KMS-11 (cell line): ENCODE results near the gene USPL1.

Source experiments
- H2AFZ ChIP-seq: fragments of 200-600 bp; sonication (generic); 2 replicates; pipeline ENCODE4 v1.6.1; 2016; ENCODE audit warnings: antibody characterized with exemption, mixed run types, low read depth
- H3K27ac ChIP-seq: fragments of 200-600 bp; sonication (generic); 2 replicates; pipeline ENCODE4 v1.6.1; 2016; ENCODE audit warnings: mild to moderate bottlenecking, mixed run types
- H3K27me3 ChIP-seq: fragments of 200-600 bp; sonication (generic); 2 replicates; pipeline ENCODE4 v1.6.1; 2017; ENCODE audit warnings: mild to moderate bottlenecking, low read depth, mixed run types, moderate library complexity; ENCODE audit not compliant: insufficient read depth
- H3K36me3 ChIP-seq: fragments of 200-600 bp; sonication (generic); 2 replicates; pipeline ENCODE4 v1.6.1; 2017; ENCODE audit warnings: mild to moderate bottlenecking, mixed run types; ENCODE audit not compliant: insufficient read depth
- H3K4me1 ChIP-seq: fragments of 200-600 bp; sonication (generic); 2 replicates; pipeline ENCODE4 v1.6.1; 2016; ENCODE audit warnings: mild to moderate bottlenecking, low read depth, mixed run types; ENCODE audit not compliant: poor library complexity, severe bottlenecking
- H3K4me2 ChIP-seq: fragments of 200-600 bp; sonication (generic); 2 replicates; pipeline ENCODE4 v1.7.0; 2016; ENCODE audit warnings: mild to moderate bottlenecking, mixed run types
- H3K4me3 ChIP-seq: fragments of 200-600 bp; sonication (generic); IDR thresholded peaks from 2 replicates; pipeline ENCODE4 v1.6.1; 2017; ENCODE audit warnings: low read depth, low read length, mixed read lengths; ENCODE audit not compliant: insufficient read depth
- H3K79me2 ChIP-seq: fragments of 200-600 bp; sonication (generic); 2 replicates; pipeline ENCODE4 v1.6.1; 2016; ENCODE audit warnings: low read depth, mixed run types; ENCODE audit not compliant: insufficient read depth
- H3K9ac ChIP-seq: fragments of 200-600 bp; sonication (generic); 2 replicates; pipeline ENCODE4 v1.6.1; 2016; ENCODE audit warnings: mild to moderate bottlenecking, mixed run types
- H4K20me1 ChIP-seq: fragments of 200-600 bp; sonication (generic); 2 replicates; pipeline ENCODE4 v1.6.1; 2016; ENCODE audit warnings: mild to moderate bottlenecking, mixed run types; ENCODE audit not compliant: insufficient read depth
- TF ChIP-seq, protein P1 (sequence below): fragments of 200-600 bp; sonication (generic); conservative IDR thresholded peaks from 2 replicates; pipeline ENCODE4 v1.6.1; 2017; ENCODE audit warnings: low read depth, mild to moderate bottlenecking, antibody characterized with exemption, low read length, moderate library complexity, mixed read lengths

The USPL1 gene

GRCh38 chr13:30615866-30616541, 1.7 kb upstream of the USPL1 start:
- no peaks in the 10 kb centered on the region for H3K27me3 ChIP-seq
- H3K27ac ChIP-seq = peak overlapping the region; percentile 94
- H4K20me1 ChIP-seq = no peaks in the 10 kb centered on the region
- peaks cover 64% of the 10 kb centered on the region for H3K79me2 ChIP-seq
- peak overlapping the region; percentile 91 for H3K4me2 ChIP-seq
- peak overlapping the region; percentile 33; the same call in 1 of the 2 replicates for H2AFZ ChIP-seq
- no peak overlapping the region for H3K4me3 ChIP-seq
- peak overlapping the region; percentile 89 for H3K9ac ChIP-seq
- TF ChIP-seq, protein P1, sequence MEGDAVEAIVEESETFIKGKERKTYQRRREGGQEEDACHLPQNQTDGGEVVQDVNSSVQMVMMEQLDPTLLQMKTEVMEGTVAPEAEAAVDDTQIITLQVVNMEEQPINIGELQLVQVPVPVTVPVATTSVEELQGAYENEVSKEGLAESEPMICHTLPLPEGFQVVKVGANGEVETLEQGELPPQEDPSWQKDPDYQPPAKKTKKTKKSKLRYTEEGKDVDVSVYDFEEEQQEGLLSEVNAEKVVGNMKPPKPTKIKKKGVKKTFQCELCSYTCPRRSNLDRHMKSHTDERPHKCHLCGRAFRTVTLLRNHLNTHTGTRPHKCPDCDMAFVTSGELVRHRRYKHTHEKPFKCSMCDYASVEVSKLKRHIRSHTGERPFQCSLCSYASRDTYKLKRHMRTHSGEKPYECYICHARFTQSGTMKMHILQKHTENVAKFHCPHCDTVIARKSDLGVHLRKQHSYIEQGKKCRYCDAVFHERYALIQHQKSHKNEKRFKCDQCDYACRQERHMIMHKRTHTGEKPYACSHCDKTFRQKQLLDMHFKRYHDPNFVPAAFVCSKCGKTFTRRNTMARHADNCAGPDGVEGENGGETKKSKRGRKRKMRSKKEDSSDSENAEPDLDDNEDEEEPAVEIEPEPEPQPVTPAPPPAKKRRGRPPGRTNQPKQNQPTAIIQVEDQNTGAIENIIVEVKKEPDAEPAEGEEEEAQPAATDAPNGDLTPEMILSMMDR = no peak
- peaks cover 28% of the 10 kb centered on the region for H3K4me1 ChIP-seq
- H3K36me3 ChIP-seq = no peaks in the 10 kb centered on the region

DNA sequence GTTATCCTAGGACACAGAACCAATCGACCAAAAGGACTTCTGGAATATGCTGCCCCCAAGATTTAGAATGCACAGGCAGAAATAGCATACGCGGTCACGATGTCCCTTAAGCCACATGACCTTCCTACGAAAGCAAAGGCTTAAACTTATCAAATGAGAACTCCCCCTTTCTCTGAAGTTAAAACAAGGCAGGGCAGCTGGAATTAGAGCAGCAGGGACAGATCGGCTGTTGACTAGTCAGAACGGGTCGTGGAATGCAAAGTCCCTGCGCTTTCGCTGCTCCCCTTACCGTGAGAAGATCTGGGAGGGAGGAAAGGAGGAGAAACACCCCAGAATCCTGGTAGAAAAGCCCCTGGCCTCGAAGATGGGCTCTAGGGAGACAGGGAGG, 799 bp upstream of the USPL1 start:
- peak overlapping the region; percentile 57 for H2AFZ ChIP-seq
- H4K20me1 ChIP-seq = no peaks in the 10 kb centered on the region
- peaks cover 70% of the 10 kb centered on the region for H3K79me2 ChIP-seq
- no peaks in the 10 kb centered on the region for H3K36me3 ChIP-seq
- H3K9ac ChIP-seq = peak overlapping the region; percentile 89
- no peaks in the 10 kb centered on the region for H3K27me3 ChIP-seq
- H3K4me2 ChIP-seq = peak overlapping the region; percentile 91
- TF ChIP-seq, protein P1 = no peak
- no peak overlapping the region for H3K4me3 ChIP-seq
- H3K4me1 ChIP-seq = peaks cover 35% of the 10 kb centered on the region
- peak overlapping the region; percentile 94 for H3K27ac ChIP-seq

DNA sequence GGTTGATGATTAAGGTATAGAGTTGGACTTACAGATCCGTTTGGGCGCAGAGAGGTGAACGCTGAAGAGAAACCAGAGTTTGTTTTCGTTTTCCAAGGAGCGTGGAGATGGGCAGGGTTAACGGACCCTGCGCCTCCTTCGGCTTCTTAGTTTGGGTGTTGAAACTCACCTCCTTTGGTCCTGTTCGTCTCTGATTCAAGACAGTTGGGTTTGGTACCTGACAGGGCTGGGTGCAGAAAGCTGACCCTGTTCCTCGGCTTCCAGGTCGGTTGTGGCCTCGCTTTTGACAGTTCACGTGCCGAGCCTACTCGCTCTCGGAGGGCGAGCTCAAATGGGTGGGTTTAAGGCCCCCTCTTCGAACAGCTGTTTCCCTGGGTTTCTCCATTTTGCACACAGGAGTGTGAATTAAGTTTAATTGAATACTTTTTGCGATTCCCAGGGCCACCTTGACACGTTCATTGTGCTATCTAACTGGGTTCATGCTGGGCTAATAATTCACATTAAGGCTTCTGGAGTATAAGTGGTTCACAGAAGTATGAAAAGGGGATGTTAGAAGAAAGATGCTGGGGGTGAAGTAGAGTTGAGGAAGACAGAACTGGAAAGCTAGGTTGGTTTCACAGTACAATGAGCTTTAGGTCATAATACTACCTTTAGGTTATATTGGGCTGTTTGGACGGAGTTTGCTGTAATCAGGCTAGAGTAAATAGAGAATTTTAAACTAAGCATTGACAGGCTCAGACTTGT, 638 bp downstream of the USPL1 start:
- peaks cover 70% of the 10 kb centered on the region for H3K79me2 ChIP-seq
- peak overlapping the region; percentile 49 for H2AFZ ChIP-seq
- H3K36me3 ChIP-seq = no peaks in the 10 kb centered on the region

GRCh38 chr13:30618930-30619279, 1.2 kb downstream of the USPL1 start:
- H2AFZ ChIP-seq = no peak overlapping the region
- H3K36me3 ChIP-seq = no peaks in the 10 kb centered on the region
- H3K4me2 ChIP-seq = peak overlapping the region; percentile 86
- TF ChIP-seq, protein P1 = no peak
- peak overlapping the region; percentile 65; the same call in 1 of the 2 replicates for H3K27ac ChIP-seq
- no peak overlapping the region; the same call in 1 of the 2 replicates for H3K9ac ChIP-seq
- no peaks in the 10 kb centered on the region for H3K27me3 ChIP-seq
- no peaks in the 10 kb centered on the region for H4K20me1 ChIP-seq
- peaks cover 35% of the 10 kb centered on the region for H3K4me1 ChIP-seq
- H3K4me3 ChIP-seq = no peak overlapping the region
- H3K79me2 ChIP-seq = peaks cover 66% of the 10 kb centered on the region

More for the DNA sequence above, 638 bp downstream of the USPL1 start:
- peak overlapping the region; percentile 66 for H3K9ac ChIP-seq
- H3K4me2 ChIP-seq = peak overlapping the region; percentile 86
- no peak overlapping the region for H3K4me3 ChIP-seq
- H3K27me3 ChIP-seq = no peaks in the 10 kb centered on the region
- peak overlapping the region; percentile 65 for H3K27ac ChIP-seq
- no peaks in the 10 kb centered on the region for H4K20me1 ChIP-seq
- peaks cover 35% of the 10 kb centered on the region for H3K4me1 ChIP-seq
- TF ChIP-seq, protein P1 = no peak
